CD4-positive, alpha-beta T cell treated with Interleukin-6 for 4 hours (primary cell): ENCODE measurements around the gene PTPRG.

Experiments used
- DNase-seq: peaks from one replicate; pipeline ENCODE4 v3.0.0-alpha.2; 2020; ENCODE audit warnings: mixed read lengths

PTPRG gene

DNA sequence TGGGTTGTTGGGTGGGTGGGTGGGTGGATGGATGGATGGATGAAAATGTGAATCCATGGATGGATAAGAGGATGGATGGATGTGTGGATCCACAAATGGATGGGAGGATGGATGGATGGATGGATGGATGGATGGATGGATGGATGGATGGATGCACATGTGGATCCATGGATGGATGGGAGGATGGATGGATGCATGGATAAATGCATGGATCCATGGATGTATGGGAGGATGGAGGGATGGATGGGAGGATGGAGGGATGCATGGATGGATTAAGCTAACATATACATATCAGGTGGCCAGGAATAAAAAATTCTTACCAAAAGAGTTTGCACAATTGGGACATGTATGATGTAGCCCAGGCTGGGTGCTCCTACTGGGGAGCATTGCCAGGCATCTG lies 616.7 kb downstream of the PTPRG start:
- DNase-seq = no peak

DNA sequence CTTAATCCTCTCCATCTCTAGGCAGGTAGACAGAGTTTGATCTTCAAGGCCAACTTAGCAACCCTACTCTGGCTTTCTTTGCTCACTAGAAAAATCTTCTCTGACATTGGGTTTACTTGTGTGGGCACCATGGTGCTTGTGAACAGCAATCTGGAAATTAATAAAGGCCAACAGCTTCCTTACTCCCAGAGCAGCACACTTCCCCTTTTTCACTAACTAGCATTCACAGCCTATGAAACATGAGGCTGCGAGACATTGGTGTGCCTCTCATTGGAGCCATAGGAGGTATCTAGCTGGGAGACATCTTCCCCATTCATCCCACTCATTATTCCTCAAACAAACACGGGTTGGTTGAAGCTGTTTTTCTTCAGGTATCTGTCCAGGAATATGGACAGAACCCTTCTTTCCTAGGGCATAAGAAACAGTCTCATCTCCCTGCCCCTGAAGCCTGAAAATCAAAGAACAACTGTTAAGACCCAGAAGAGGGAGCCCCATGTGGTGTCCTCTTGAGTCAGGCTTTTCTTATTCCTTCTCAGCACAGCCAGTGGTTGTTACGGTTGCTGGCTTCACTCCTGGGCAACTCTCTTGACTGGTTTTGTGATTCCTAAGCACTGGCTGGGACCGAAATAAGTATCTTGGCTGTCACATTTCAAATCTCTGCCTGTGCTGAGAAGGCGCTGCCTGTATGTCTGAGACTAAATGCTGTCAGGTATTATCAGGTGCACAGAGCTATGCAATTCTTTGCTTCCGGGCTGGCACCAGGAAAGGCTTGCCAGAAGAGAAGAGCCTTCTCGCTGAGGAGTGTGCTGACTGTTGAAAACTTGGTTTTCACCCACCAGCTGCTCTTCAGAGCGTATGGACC lies 617.6 kb downstream of the PTPRG start:
- DNase-seq = no peak

GRCh38 chr3:62180514-62180913 lies 619.1 kb downstream of the PTPRG start:
- DNase-seq = no peak

DNA sequence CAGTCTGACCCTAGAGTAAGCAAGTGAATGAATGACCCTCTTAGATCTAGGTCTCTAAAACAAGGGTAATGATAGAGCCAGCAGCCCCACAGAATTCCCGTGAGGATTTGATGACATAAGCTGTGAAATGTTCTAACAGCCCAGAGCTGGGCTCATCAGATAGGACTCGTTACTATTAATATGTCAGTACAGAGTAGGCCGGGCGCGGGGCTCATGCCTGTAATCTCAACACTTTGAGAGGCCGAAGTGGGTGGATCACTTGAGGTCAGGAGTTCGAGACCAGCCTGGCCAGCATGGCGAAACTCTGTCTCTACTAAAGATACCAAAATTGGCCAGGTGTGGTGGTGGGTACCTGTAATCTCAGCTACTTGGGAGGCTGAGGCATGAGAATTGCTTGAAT lies 621.7 kb downstream of the PTPRG start:
- DNase-seq = no peak

DNA sequence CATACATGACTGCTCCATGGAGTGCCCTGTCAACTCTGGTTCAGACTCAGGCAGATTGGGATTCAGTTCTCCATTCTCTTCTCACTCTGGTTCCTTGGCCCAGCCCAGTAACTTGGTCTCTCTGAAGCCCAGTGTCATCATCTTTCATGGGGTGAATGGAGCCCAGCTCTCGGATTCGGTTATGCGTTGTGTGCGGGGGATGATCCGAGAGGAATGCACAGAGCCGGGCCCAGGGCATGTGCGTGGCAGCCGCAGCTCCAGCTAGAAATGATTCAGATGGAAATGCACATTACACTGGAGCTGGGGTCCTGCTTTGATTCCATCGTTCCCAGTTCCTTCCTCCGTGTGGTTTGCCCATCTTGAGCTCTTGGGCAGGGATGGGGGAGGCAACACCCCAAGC lies 622.6 kb downstream of the PTPRG start:
- no peak for DNase-seq

DNA sequence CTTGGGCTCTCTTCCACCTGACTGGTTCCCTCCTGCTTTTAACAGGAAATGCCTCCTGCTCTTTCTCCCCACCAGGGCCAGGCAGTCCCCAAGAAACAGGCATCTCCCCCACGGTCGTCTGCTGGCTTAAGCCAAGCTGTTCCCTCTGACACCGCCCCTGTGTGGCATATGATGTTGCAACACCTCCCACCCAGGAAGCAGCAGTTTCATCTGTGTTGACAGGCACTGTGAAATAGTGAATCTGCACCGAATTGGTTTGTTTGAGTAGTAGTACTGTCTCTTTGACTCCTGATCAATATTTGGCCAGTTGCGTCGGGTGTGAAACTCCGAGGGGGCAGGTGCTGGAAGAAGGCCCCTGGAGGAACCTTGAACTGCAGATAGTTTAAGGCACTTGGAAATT lies 623.2 kb downstream of the PTPRG start:
- DNase-seq = no peak

- no peak for DNase-seq
These were observed 625.7 kb downstream of the PTPRG start for GRCh38 chr3:62187022-62187431.

- DNase-seq = peak; percentile 67
These were observed 627.5 kb downstream of the PTPRG start for GRCh38 chr3:62188681-62189375.

GRCh38 chr3:62189376-62189698 lies 628.0 kb downstream of the PTPRG start:
- no peak for DNase-seq

DNA sequence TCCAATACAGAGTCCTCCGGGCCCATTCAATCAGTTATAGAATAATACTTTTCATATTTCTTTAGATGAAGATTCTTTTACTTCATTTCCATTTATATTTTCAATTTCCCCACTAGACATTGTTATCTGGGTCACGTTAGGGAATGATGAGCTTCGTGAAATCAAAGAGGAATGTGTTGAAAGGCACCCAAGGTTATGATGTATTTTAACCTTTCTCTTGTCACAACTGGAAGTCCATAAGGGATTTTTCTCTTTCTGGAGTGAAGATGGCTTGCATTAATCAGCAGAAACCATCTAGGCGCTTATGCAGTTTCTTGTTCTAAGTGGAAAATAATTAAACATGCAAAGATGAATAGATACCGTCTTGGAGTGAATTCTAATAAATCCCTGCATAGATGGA lies 631.5 kb downstream of the PTPRG start:
- DNase-seq = no peak

- DNase-seq = no peak
These were observed 632.4 kb downstream of the PTPRG start for GRCh38 chr3:62193586-62194345.

- no peak for DNase-seq
These were observed 636.1 kb downstream of the PTPRG start for GRCh38 chr3:62197350-62198012.

DNA sequence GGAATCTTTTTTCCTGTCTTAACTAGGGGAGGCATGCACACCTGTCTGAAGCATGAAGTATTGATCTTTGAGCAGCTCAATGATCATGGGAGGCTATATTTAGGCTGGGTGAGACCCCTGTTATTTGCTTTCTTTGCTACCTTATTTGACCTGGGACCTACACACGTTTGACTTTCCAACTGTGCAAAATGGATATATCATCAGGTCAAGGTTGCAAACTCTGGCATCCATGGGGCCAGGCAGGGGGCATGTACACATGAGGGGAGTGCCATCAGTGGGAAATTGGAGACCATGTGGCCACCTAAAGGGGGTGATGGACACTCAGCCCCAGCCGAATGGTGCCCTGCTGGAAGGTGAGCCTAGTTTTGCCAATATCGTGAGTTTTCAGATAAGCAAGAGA lies 637.8 kb downstream of the PTPRG start:
- DNase-seq = no peak

DNA sequence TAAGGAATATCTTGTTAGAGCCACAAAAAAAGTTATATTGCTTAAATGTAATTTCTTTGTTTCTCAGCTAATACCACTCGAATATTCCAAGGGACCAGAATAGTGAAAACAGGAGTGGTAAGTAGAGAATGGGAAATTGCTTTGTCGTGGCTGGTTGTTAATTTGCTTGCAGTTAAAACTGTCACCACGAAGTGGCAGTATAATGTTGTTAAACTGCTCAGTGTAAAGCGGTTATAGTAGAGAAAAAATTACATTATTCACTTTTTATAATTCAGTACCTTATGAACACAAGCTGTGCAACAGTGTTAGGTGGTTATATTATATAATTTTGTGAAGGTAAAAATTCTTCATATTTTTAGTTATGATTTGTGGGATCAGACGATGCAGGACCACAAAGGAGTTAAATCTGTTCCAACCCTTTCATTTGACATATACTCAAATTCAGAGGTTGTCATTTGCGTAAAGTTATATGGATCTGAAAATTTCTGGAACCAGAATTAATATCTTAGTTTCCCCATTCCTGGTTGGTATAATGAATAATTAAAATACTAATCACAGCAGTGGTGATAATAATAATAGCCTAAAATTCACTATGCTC lies 640.2 kb downstream of the PTPRG start:
- DNase-seq = no peak

DNA sequence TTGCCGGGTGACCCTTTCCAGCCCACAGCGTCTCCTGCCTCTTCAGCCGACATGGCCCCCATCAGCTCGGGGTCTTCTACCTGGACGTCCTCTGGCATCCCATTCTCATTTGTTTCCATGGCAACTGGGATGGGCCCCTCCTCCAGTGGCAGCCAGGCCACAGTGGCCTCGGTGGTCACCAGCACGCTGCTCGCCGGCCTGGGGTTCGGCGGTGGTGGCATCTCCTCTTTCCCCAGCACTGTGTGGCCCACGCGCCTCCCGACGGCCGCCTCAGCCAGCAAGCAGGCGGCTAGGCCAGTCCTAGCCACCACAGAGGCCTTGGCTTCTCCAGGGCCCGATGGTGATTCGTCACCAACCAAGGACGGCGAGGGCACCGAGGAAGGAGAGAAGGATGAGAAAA lies 641.8 kb downstream of the PTPRG start:
- no peak for DNase-seq

- no peak for DNase-seq
These were observed 642.2 kb downstream of the PTPRG start for GRCh38 chr3:62203561-62203960.

DNA sequence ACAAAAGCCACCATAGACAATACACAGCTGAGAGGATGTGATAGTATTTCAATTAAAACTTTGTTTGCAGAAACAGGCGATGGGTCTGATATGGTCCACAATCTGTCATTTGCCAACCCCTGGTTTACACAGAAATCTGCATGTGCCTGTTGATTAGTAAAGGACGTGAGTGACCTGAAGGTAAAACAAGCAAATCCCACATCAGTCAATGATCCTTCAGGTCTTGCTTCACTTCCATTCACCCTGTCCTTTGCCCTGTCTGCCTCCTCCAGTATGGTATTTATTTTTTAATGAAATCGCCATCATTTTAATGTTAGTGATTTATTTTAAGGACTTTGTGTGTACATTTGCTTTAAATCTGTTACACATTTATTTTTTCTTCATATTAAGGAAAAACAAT lies 645.8 kb downstream of the PTPRG start:
- DNase-seq = no peak

DNA sequence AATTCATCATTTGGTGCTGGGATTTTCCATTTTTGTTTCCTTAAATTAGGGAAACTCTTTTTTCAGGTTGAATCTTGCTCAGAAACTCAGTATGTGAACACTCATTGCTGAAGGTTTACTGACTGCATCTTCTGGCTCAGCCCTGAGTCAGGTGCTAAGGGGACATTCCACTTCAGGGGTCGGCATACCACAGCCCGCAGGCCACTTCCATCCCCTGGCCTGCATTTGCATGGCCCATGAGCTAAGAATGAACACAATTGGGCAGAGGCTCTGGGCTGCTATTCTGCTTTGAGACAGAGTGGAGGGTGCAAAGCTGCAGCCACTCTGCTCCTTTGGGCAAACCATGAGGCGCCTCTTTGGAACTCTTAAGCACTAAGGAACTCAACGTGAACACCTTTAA lies 647.0 kb downstream of the PTPRG start:
- DNase-seq = no peak

- DNase-seq = no peak
These were observed 647.7 kb downstream of the PTPRG start for GRCh38 chr3:62209101-62209500.

GRCh38 chr3:62210011-62210410 lies 648.6 kb downstream of the PTPRG start:
- no peak for DNase-seq

DNA sequence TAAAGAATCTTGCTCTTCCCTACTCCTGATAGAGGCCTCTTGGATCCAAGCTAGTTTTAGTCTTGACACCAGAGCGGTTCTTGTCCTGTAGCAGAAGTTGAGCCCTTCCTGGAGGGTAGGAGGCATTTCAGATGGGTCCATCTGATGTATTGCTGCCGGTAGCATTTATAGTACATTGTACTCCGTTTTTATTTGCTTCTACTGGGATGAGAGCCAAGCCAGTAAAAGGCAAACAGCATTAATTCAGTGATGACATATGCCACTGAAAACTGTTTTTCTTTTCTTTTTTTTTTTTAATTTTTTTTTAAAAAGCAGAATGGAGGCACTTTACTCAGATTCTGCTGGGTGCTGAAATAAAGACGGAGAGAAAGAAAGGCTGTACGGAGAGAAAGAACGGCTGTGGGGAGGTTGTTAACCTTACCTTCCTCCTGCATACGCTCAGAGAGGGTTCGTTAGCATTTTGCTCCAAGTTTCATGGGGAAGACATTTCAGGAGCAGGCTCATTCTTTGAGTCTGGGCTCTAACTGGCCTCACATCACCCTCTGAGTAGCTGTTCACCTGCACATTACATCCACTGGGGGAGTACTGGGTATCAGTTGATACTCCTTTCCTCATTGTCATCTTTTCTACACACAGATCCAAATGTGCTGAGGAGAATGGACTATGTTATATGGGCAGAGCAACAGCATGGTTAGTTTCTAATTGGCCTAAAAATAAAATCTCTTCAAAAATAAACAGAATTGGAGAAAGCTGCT lies 650.5 kb downstream of the PTPRG start:
- DNase-seq = no peak

DNA sequence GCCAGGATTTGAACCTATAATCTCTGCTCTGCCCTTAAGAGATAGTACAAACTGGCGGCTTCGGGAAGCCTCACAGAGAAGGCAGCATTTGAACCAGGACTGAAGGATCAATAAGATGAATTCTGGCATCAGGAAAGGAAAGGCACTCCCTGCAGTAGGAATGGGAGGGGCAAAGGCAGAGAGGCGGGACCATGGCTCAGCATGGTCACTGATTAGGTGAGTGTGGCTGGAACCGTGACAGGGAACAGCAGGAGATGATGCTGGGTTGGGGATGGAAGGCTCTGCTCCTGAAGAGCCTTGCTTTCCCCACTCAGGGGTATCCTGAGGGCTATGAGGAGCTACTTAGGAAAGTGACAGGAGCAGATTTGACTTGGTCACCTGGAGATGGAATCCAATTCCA lies 653.5 kb downstream of the PTPRG start:
- DNase-seq = no peak
